Hepatocyte (in vitro differentiated cells): ENCODE data around the gene MFAP2.

Experiments
- EZH2 ChIP-seq: fragments of 200-600 bp; sonication (generic); IDR thresholded peaks from 2 replicates; pipeline ENCODE4 v1.6.1; 2016; ENCODE audit warnings: antibody characterized with exemption, mild to moderate bottlenecking, borderline replicate concordance
- TF ChIP-seq, protein P1 (sequence below): fragments of 200-600 bp; sonication (generic); IDR thresholded peaks from 2 replicates; pipeline ENCODE4 v1.5.1; 2016; ENCODE audit warnings: antibody characterized with exemption, mild to moderate bottlenecking; ENCODE audit not compliant: poor library complexity

DNA sequence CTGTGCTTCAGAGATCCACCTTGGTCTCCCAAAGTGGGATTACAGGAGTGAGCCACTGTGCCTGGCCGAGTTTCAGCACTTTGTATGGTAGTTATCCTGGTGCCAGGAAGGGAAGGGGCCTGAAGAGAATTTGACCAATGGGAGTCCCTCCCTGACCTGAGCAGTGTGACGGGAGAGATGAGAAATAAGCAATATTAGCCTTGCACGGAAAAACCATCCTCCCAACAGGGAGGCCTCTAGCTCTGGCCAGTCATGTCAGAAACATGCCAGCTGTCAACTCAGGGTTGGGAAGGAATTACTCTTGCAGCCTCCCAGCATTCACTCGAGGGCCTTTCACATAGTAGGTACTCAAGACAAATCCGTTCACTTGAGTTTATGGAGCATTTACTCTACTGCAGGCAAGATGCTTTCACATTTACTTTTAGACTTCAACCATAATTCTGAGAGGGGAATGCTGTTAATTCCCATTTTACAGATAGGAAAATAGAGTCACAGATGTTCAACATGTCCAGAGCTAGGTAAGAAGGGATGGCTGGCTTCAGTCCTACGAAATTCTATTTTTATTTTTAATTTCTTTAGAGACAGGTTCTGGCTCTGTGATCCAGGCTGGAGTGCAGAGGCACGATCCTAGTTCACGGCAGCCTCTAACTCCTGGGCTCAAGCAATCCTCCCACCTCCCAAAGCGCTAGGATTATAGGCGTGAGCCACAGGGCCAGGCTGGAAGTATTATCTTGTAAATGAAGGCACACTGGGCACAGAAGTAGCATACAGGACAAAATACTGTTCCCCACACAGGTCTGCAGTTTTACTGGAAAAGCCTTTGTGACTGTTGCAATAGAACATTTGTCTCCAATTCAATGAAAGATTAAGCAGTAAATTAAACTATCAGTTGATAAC is 34.5 kb upstream of the MFAP2 start:
- TF ChIP-seq, protein P1, sequence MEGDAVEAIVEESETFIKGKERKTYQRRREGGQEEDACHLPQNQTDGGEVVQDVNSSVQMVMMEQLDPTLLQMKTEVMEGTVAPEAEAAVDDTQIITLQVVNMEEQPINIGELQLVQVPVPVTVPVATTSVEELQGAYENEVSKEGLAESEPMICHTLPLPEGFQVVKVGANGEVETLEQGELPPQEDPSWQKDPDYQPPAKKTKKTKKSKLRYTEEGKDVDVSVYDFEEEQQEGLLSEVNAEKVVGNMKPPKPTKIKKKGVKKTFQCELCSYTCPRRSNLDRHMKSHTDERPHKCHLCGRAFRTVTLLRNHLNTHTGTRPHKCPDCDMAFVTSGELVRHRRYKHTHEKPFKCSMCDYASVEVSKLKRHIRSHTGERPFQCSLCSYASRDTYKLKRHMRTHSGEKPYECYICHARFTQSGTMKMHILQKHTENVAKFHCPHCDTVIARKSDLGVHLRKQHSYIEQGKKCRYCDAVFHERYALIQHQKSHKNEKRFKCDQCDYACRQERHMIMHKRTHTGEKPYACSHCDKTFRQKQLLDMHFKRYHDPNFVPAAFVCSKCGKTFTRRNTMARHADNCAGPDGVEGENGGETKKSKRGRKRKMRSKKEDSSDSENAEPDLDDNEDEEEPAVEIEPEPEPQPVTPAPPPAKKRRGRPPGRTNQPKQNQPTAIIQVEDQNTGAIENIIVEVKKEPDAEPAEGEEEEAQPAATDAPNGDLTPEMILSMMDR, result no peak
- no peak for TF ChIP-seq EZH2
